GM19193 (cell line): Measurements from ENCODE around the gene PELO.

ENCODE experiments used
- POLR2A ChIP-seq: IDR thresholded peaks from 4 replicates; pipeline ENCODE4 v1.6.1; 2011; ENCODE audit not compliant: insufficient read depth, insufficient read length; ENCODE audit errors: extremely low read depth

PELO gene

DNA sequence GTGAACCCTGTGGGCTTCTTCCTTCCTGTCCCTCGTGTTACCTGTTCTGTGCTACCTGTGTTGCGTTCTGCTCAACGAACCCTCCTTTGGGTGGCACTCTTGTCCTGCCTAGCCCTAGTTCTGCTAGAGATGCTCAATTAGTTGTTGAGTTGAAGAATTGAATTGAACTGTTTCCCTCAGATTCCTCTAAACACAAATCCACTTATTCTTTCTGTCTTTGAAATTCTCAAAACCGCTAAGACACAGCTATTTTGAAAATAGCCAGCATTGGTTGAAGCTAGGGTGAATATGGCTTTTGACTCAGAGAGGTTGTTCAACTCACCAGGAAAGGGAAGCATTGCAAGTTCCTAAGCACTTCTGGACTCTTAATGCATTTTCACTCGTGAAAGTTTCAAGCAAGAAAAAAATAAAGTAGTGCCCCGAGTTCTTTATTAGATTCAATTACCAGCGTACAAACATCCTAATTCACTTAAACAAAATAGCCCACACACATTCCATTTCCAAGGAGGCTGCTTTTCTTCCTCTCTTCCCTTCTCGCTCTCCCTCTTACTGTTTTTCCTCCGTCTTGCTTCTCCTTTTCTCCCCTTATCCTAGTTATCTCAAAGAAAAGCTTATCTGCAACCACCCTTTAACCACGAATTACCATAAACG, 642 bp upstream of the PELO start:
- no peak for TF ChIP-seq POLR2A

DNA sequence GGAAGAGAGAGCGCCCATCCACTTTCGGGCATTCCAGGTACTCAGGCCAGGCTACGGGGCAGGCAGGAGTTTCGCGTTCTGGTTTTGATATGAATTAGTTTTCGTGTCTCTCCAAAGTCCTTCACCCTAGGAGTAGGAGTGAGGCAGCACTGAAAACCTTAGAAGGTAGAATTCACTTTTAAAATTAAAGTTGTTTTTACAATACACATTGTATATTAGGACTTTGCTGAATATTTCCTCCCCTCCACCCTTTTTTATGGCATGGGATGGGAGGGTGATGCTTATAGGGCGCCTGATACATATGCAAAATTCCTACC, 747 bp downstream of the PELO start:
- TF ChIP-seq POLR2A = no peak

DNA sequence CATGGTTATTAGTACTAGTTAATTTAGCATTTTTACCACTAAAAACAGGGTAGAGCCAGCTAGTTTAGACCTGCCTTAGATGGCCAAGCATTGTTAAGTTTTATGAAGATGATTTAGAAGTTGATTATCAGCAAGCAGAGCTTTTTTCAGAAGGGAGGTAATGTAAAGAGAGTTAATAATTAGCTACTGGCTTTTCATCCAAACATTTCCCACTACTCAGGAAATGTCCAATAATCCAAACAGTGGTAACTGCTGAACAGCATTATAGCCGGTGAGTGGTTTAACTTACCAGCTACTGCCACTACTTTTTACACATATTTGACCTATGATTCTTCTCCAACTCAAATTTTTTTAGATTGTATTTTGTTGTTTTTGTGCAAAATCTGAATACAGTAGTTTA, 1.7 kb downstream of the PELO start:
- TF ChIP-seq POLR2A = no peak

DNA sequence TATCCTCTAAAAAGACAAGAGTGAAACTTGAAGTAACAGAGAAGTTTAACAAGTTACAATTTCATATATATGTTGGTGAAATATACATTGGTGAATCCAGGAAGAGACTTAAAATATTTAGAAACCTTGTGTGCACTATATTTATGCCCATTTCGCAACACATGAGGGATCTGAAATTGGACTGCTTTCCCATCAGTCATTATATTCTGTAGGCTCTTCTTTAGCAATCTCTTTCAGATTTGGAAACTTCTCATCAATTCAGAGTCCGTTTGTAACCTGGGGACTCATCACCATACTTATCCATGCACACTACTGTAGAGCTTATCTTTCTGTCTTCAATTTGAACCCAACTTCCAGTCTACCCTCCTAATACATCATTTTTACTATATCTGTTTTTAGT, 2.1 kb downstream of the PELO start:
- TF ChIP-seq POLR2A = no peak

DNA sequence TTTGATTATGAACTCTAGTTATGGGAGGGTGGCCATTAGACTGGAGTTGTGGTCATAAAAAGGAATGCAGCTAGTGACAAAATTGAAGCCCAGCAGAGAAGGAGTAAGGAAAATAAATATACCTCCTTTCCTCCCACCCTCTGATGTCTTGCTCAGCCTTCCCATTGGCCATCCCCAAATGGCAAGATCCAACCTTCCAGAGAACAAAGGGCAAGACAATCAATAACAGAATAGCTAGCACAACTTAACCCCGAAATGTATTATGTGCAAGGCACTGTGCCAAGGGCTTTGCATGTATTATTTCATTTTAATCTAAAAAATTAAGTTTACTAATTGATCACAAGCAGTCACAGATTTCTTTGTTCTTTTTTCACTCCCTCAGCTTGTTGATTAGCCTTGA, 3.6 kb downstream of the PELO start:
- TF ChIP-seq POLR2A = no peak

- TF ChIP-seq POLR2A = no peak
Measured at GRCh38 chr5:52794519-52794918, 6.8 kb downstream of the PELO start.

DNA sequence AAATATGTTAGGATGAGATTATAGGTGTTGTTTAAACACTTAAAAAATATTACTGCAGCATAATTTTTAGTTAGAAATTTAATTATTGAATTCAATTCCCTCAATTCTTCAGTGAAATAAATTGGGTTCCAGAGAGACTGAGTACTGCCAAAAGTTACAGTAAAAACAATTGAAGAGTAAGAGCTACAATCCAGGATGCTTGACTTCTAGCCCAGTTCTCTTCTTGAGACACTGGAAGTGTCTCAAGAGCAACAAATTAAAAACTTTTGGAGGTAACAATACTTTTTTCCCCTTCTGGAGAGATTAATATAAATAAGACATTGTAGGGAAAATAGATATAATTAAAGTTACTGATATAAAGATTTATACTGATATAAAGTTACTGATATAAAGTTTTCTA, 8.3 kb downstream of the PELO start:
- no peak for TF ChIP-seq POLR2A

GRCh38 chr5:52796516-52797103, 8.9 kb downstream of the PELO start:
- no peak for TF ChIP-seq POLR2A

DNA sequence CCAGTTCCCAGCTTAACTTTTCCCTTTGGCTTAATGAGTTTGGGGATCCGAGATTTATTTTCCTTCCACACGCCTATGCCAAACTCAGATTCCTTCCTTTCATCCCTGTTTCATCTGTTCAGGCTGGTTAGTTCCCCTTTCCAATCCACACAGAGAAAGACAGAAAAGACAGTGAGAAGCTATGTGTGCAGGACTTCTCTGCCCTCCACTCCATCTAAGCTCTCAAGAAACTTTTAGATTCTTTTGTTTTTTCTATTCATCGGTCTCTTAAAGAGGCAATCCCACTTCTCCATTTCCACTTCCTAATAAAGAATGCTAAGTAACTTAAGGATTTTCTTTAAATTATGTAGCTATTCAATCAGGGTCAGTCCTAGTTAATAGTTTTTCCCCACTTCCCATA, 11.2 kb downstream of the PELO start:
- TF ChIP-seq POLR2A = no peak

- no peak for TF ChIP-seq POLR2A
Measured at GRCh38 chr5:52799358-52799982, 11.8 kb downstream of the PELO start.

GRCh38 chr5:52799983-52800393, 12.3 kb downstream of the PELO start:
- TF ChIP-seq POLR2A = peak; percentile 75

DNA sequence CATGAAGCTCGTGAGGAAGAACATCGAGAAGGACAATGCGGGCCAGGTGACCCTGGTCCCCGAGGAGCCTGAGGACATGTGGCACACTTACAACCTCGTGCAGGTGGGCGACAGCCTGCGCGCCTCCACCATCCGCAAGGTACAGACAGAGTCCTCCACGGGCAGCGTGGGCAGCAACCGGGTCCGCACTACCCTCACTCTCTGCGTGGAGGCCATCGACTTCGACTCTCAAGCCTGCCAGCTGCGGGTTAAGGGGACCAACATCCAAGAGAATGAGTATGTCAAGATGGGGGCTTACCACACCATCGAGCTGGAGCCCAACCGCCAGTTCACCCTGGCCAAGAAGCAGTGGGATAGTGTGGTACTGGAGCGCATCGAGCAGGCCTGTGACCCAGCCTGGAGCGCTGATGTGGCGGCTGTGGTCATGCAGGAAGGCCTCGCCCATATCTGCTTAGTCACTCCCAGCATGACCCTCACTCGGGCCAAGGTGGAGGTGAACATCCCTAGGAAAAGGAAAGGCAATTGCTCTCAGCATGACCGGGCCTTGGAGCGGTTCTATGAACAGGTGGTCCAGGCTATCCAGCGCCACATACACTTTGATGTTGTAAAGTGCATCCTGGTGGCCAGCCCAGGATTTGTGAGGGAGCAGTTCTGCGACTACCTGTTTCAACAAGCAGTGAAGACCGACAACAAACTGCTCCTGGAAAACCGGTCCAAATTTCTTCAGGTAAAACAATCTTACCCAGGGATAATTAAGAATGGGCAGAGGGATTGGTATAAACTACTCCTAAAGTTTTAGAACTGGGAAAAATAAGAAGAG, 12.9 kb downstream of the PELO start:
- no peak for TF ChIP-seq POLR2A

DNA sequence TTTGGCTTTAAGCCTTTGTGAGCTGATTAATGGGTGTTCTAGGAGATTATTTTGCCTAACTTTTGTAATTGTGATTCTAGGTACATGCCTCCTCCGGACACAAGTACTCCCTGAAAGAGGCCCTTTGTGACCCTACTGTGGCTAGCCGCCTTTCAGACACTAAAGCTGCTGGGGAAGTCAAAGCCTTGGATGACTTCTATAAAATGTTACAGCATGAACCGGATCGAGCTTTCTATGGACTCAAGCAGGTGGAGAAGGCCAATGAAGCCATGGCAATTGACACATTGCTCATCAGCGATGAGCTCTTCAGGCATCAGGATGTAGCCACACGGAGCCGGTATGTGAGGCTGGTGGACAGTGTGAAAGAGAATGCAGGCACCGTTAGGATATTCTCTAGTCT, 13.6 kb downstream of the PELO start:
- TF ChIP-seq POLR2A = no peak

- TF ChIP-seq POLR2A = no peak
Measured at GRCh38 chr5:52802272-52802973, 14.7 kb downstream of the PELO start.

- TF ChIP-seq POLR2A = no peak
Measured at GRCh38 chr5:52802974-52803336, 15.2 kb downstream of the PELO start.

DNA sequence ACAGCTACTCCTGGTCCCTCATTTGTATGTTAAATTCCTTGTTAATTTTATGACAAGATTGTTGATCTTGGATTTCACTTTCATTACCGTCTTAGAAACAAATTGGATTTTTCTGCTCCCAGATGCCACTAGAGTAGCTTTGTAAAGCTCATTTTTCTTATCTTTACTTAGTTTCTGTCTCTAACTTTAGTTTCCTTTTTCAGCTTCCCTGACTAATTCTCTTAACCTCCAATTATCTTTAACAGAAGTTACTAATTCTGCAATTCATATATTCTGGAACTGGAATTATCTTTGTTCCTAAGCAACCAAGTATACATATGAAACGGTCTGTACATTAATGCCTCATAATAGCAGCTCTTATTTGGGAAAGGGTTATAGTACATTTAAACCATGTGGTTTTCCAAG, 16.7 kb downstream of the PELO start:
- no peak for TF ChIP-seq POLR2A

DNA sequence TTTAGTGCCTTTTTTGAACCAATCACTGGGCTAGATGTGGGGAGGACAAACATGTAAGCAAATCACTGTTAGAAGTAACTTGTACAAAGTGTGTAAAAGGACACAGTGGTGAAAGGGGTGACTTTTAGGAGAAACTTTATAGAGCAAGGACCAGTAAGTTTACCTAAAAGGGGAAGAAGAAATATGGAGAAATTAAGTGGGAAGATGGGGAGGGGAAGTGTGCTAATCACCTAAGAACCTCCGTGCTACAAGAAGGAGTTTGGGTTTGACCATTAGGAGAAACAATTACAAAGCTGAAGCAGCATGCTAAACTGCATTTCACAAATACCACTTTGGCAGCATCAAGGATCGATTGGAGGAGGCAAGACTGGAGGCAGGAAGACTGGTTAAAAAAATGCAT, 17.3 kb downstream of the PELO start:
- TF ChIP-seq POLR2A = no peak
